Measurements from ENCODE around the gene GPR158.

GPR158 gene

DNA sequence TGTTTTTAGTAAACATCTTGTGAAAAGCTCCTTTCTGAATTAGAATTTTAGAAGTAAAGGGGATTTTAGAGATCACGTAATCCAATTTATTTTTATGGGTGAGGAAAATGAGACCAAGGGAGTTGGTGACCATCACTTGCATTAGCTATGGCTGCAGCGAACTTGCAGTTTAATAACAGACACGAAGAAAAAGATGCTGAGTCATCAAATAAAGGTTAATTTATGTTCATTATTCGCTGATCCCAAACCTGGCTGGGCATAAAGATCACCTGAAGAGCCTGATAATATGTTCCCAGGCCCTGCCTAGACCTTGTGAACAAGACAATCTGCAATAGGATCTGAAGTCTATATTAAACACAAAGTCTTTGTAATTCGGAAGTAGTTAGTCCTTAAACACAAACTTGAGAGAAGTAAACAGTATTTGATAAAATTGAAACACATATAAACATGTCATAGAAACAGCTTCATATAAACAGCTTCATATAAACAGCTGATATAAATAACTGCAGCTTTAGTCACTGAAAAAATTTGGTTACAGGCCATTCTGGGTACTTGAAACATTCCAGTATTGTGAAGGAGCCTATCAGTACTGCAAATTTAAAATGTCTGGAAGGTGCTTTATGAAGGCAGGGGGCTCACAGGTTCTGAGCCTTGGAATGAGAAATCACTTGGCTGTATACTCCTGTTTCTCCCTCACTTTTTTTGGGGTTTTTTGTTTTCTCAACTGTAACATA is 16.5 kb downstream of the GPR158 start:
- DNase-seq (ENCODE audit: low read depth), result no peak
- no peak overlapping the region for H3K4me3 ChIP-seq (ENCODE audit: low read length)
- TF ChIP-seq, protein P1, sequence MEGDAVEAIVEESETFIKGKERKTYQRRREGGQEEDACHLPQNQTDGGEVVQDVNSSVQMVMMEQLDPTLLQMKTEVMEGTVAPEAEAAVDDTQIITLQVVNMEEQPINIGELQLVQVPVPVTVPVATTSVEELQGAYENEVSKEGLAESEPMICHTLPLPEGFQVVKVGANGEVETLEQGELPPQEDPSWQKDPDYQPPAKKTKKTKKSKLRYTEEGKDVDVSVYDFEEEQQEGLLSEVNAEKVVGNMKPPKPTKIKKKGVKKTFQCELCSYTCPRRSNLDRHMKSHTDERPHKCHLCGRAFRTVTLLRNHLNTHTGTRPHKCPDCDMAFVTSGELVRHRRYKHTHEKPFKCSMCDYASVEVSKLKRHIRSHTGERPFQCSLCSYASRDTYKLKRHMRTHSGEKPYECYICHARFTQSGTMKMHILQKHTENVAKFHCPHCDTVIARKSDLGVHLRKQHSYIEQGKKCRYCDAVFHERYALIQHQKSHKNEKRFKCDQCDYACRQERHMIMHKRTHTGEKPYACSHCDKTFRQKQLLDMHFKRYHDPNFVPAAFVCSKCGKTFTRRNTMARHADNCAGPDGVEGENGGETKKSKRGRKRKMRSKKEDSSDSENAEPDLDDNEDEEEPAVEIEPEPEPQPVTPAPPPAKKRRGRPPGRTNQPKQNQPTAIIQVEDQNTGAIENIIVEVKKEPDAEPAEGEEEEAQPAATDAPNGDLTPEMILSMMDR (IDR thresholded peaks at IDR 0.05; ENCODE audit: insufficient read depth, low read depth, low read length, missing control alignments), result no peak

DNA sequence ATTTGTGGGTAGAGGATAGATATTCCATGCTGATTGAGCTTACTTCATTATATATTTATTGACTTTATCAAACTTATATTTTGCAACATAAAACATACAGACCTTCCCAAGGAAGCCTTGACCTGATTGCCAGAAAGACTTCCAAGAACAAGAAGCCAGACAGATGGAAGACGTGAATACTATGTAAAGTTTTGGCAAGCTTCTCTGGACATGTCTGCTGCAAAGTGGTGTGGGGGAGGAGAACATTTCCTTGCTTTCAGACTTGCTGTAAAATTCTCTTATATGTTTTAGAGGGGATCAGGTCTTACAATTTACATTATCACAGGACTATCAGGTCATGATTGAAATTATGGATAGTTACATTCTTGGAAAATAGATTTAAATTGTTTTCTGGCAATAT is 23.4 kb downstream of the GPR158 start:
- no peak overlapping the region for H3K4me3 ChIP-seq (ENCODE audit: low read length)
- TF ChIP-seq, protein P1 (IDR thresholded peaks at IDR 0.05; ENCODE audit: insufficient read depth, low read depth, low read length, missing control alignments), result no peak
- no peak for DNase-seq (ENCODE audit: low read depth)

DNA sequence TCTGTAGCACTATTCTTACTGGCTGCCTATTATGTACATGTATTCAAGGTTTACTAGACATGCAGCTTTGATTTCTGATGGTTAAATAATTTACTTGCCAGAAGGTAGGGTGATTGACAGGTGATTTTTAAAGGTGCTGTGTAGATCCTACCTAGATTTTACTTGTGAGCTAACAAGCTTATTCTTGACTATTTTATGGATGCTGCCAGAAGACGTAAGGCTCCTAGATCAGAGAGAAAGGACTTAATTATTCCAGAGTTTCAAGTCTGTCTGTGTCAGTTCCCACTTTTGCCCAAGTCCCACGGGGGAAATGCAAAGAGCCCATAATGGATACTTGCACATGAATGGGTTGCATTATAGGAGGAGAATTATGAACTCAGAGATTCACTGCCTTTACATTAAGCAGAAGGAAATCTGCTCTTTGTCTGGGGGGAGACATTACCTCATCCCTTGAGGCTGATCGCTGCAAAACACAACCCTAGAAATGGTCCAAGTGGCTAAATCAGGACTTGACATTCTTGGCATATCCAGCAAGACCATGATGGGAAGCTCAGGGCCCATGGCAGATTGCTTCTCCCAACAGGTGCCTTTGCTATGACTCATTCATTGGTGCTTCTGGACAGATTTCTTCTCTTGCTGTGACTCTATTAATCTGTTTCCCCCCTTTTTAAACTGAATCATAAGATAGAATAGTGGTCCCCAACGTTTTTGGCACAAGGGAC is 32.1 kb downstream of the GPR158 start:
- no peak for DNase-seq (ENCODE audit: low read depth)
- TF ChIP-seq, protein P1 (IDR thresholded peaks at IDR 0.05; ENCODE audit: insufficient read depth, low read depth, low read length, missing control alignments), result no peak
- no peak overlapping the region for H3K4me3 ChIP-seq (ENCODE audit: low read length)

DNA sequence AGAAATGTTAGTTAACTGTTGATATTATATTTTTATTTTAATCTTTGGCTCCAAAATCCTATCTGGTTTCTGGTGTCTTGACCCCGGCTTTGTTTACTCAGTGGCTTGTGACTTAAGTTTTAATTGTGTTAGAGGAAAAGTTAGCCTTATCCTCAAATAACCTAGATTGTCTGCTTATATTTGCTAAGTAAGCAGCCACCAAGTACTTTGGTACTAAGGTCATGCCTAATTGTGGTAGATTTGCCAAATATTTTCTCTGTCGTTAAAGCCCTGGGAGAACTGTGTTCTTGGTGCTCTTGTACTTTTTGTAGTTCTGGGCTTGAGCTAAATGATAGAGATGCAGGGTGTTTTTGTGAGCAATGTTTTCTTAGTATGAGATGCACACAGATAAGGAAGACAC is 34.8 kb downstream of the GPR158 start:
- TF ChIP-seq, protein P1 (IDR thresholded peaks at IDR 0.05; ENCODE audit: insufficient read depth, low read depth, low read length, missing control alignments), result no peak
- no peak for DNase-seq (ENCODE audit: low read depth)
- H3K4me3 ChIP-seq (ENCODE audit: low read length), result no peak overlapping the region

DNA sequence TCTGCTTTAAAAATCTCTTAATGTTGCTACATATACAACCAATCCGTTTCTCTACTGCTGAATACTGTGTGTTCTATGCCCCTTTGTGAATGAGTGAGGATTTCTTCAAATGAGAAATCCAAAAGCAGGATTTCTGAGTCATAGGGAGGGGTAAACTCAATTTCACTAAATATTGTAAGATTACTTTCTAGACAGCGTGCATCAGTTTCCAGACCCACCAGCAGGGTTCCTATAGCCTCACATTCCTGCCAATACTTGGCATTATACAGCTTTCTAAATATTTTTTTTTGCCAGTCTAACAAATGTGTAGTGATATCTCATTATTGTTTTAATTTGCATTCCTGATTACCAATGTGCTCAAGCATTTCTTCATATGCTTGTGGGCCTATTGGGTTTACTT is 35.5 kb downstream of the GPR158 start:
- TF ChIP-seq, protein P1 (IDR thresholded peaks at IDR 0.05; ENCODE audit: insufficient read depth, low read depth, low read length, missing control alignments), result no peak

DNA sequence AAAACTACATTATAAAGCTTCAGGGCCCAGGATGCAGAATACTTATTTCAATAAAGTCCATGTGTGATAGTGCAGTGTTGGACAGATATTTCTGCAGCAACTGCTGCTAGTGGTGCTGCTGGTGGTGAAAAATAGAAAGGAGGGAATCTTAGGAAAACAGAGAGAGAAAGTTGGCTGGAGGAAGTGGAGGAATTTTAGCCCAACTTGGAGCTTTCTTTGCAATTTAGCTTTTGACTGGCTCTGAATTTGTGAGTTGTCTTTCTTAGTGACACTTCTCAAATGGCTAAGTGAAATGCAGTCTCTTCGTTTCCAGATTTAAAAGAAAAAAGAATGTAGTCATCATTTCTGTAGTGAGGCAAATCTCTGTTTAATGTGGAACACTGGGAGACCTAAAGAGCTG is 45.4 kb downstream of the GPR158 start:
- no peak for DNase-seq (ENCODE audit: low read depth)
- H3K4me3 ChIP-seq (ENCODE audit: low read length), result no peak overlapping the region
- TF ChIP-seq, protein P1 (IDR thresholded peaks at IDR 0.05; ENCODE audit: insufficient read depth, low read depth, low read length, missing control alignments), result no peak

More for the DNA sequence above, 35.5 kb downstream of the GPR158 start:
- no peak for DNase-seq (ENCODE audit: low read depth)
- H3K4me3 ChIP-seq (ENCODE audit: low read length), result no peak overlapping the region

All from epithelial cell of esophagus (primary cell).